MCF 10A (cell line): ENCODE data around the gene ADPRH. TPM values are rescaled to one million over a fixed set of nuclear protein-coding genes. Genes with fewer than 3 reads are reported as not detected.
"Not testable (repeated sequence)": the region's sequence is repeated elsewhere in the genome, so short reads cannot be mapped to it uniquely, and the experiment has no call there.

Experiments
- BruUV-seq: library from RNA; stranded (reverse); fragments of 400-500 nt; replicated peaks from 2 replicates; lab custom pipeline; 2021; lab: Mats Ljungman, UMichigan
- CTCF ChIA-PET: fragments of 300-600 bp; sonication (Branson Sonifier 250); formaldehyde crosslinking; extraction: SDS; loops from one replicate; lab custom pipeline; 2021; ENCODE audit warnings: antibody characterized with exemption, inconsistent platforms; lab: Yijun Ruan, JAX
- POLR2A ChIA-PET: fragments of 300-600, 350-650 bp; sonication (Branson Sonifier 250); formaldehyde crosslinking; extraction: SDS; loops from one replicate; lab custom pipeline; 2020; ENCODE audit warnings: antibody characterized with exemption, inconsistent platforms; lab: Yijun Ruan, JAX
- DNase-seq: peaks from one replicate; pipeline ENCODE4 v3.0.0-alpha.2; 2018; ENCODE audit not compliant: unreplicated experiment
- H3K27ac Mint-ChIP-seq: one replicate; pipeline ENCODE4 v1.8.0; 2022; ENCODE audit warnings: mild to moderate bottlenecking, low read depth, mixed read lengths; ENCODE audit not compliant: unreplicated experiment
- H3K27me3 Mint-ChIP-seq: one replicate; pipeline ENCODE4 v1.8.0; 2022; ENCODE audit warnings: mixed read lengths; ENCODE audit not compliant: insufficient read depth, unreplicated experiment
- H3K36me3 Mint-ChIP-seq: one replicate; pipeline ENCODE4 v1.8.0; 2022; ENCODE audit warnings: mild to moderate bottlenecking, moderate library complexity, mixed read lengths; ENCODE audit not compliant: insufficient read depth, unreplicated experiment
- H3K4me1 Mint-ChIP-seq: one replicate; pipeline ENCODE4 v1.8.0; 2022; ENCODE audit warnings: mixed read lengths; ENCODE audit not compliant: insufficient read depth, unreplicated experiment
- H3K4me3 Mint-ChIP-seq: one replicate; pipeline ENCODE4 v1.8.0; 2022; ENCODE audit warnings: mild to moderate bottlenecking, moderate library complexity, mixed read lengths; ENCODE audit not compliant: unreplicated experiment
- H3K9me3 Mint-ChIP-seq: one replicate; pipeline ENCODE4 v1.8.0; 2022; ENCODE audit warnings: mixed read lengths; ENCODE audit not compliant: unreplicated experiment
- intact Hi-C: fragments of 100-400 bp; cut with micrococcal nuclease; formaldehyde crosslinking; loops from 2 replicates; pipeline ENCODE4 v1.14.1; 2022
- total RNA-seq: library from RNA; stranded (reverse); gene quantifications from 2 replicates; pipeline ENCODE4 v1.2.3, GENCODE V29; 2022
- TF ChIP-seq, protein P1 (sequence below): fragments of 200-600 bp; IDR thresholded peaks from one replicate; pipeline ENCODE4 v1.8.0; 2022; ENCODE audit warnings: antibody characterized with exemption, mild to moderate bottlenecking; ENCODE audit not compliant: unreplicated experiment

ADPRH gene
- total RNA-seq, 1 experiment from 2014 or later, result not detected

DNA sequence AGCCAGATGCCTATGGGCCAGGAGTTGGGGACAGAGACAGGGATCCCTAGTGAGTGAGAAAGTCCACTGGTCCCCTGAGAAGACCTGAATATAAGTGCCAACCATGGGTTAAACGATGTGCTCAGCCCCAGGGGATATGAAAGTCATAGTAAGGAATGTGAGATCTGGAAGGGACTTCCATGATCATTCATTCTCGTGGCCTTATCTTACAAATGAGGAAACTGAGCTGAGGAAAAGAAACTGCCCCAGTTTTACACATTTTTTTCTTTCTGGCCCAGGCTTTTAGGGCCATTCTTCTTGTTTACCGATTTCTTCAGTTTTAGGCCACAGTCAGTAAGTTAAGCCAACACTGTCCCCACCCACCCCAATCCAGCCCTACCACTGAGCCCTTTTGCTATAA lies 31.0 kb upstream of the ADPRH start:
- intact Hi-C loops, result no loop called here
- H3K27ac Mint-ChIP-seq, result no peak overlapping the region
- ChIA-PET POLR2A (no interaction called here), CTCF (no interaction called here)
- no peaks in the 10 kb centered on the region for H3K36me3 Mint-ChIP-seq
- no peak for DNase-seq
- TF ChIP-seq, protein P1, sequence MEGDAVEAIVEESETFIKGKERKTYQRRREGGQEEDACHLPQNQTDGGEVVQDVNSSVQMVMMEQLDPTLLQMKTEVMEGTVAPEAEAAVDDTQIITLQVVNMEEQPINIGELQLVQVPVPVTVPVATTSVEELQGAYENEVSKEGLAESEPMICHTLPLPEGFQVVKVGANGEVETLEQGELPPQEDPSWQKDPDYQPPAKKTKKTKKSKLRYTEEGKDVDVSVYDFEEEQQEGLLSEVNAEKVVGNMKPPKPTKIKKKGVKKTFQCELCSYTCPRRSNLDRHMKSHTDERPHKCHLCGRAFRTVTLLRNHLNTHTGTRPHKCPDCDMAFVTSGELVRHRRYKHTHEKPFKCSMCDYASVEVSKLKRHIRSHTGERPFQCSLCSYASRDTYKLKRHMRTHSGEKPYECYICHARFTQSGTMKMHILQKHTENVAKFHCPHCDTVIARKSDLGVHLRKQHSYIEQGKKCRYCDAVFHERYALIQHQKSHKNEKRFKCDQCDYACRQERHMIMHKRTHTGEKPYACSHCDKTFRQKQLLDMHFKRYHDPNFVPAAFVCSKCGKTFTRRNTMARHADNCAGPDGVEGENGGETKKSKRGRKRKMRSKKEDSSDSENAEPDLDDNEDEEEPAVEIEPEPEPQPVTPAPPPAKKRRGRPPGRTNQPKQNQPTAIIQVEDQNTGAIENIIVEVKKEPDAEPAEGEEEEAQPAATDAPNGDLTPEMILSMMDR, result no peak
- BruUV-seq, result no TSS peak
- H3K4me3 Mint-ChIP-seq, result no peak overlapping the region
- no peaks in the 10 kb centered on the region for H3K27me3 Mint-ChIP-seq
- H3K4me1 Mint-ChIP-seq, result no peaks in the 10 kb centered on the region
- H3K9me3 Mint-ChIP-seq, result no peaks in the 10 kb centered on the region

DNA sequence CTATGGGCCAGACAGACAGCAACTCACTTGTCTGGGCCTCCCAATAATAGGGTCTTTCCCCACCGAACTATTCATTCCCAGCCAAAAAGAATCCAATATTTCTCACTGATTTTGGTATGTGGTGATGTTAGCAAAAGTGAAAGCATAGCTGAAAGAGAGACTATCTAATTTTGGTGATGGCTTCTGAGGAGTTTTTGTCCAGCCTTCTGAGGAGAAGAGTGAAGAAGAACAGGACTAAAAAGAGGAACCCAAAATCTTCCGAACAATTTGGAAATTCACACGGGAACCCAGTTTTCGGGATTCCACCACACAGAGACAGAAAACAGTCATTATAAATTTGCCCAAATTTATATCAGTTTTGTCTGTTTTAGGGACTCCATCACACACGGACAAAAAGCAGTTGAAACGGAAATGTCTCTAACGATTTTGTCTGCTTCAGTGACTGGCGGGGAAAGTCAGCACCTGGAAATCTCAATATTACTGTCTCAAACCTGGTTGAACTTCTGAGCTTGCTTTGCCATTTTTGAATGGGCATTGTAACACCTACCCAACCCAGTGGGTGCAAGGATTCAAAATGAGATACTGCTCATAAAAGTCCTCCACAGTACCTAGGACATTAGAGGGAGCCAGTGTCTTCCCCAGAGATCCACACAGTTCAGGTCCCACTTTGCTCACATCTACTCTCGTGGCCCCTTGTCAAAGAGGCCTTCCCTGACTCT lies 28.9 kb upstream of the ADPRH start:
- Mint-ChIP-seq H3K9me3 (no peaks in the 10 kb centered on the region), H3K27ac (no peak overlapping the region), H3K4me3 (no peak overlapping the region), H3K36me3 (no peaks in the 10 kb centered on the region), H3K4me1 (no peaks in the 10 kb centered on the region), H3K27me3 (no peaks in the 10 kb centered on the region)
- TF ChIP-seq, protein P1, result no peak
- POLR2A ChIA-PET, result no interaction called here
- no TSS peak for BruUV-seq
- CTCF ChIA-PET, result interaction anchor here (0.7 to 1.4 kb wide), 2 partner anchors 10 to 111 kb away, joined by 3 to 4 read pairs; no protein-coding TSS in a partner anchor
- intact Hi-C loops, result no loop called here
- no peak for DNase-seq

DNA sequence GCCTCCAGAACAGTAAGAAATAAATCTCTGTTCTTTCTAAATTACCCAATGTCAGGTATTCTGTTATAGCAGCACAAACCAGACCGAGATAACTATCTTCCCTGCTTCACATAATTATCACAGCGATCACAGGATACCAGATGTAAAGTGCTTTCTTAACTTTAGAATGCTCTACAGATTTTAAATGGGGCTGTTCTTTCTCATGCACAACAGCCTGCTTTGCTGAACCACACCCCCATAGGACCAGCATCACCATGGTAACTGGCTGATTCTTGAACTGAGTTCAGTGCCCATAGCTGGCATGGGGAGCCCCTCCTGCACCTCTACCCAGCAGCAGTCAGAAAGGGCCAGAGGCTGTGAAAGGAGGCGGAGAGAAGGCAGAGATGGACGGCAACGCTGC lies 27.7 kb upstream of the ADPRH start:
- H3K9me3 Mint-ChIP-seq, result no peaks in the 10 kb centered on the region
- no peak for DNase-seq
- H3K27ac Mint-ChIP-seq, result no peak overlapping the region
- ChIA-PET POLR2A (no interaction called here), CTCF (no interaction called here)
- H3K4me1 Mint-ChIP-seq, result no peaks in the 10 kb centered on the region
- intact Hi-C loops, result no loop called here
- H3K27me3 Mint-ChIP-seq, result no peaks in the 10 kb centered on the region
- H3K4me3 Mint-ChIP-seq, result no peak overlapping the region
- TF ChIP-seq, protein P1, result no peak
- no TSS peak for BruUV-seq
- no peaks in the 10 kb centered on the region for H3K36me3 Mint-ChIP-seq

DNA sequence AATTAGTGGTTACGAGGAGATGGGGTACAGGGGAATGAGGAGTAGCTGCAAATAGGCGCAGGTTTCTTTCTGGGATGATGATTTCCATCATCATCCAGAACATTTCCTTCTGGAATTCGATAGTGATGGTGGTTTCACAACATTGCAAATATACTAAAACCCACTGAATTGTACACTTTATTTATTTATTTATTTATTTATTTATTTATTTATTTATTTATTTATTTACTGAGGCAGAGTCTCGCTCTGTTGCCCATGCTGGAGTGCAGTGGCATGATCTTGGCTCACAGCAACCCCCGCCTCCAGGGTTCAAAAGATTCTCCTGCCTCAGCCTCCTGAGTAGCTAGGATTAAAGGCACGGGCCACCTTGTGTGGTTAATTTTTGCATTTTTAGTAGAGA lies 26.4 kb upstream of the ADPRH start:
- H3K4me3 Mint-ChIP-seq, H3K27me3 Mint-ChIP-seq, DNase-seq, intact Hi-C loops, BruUV-seq, H3K36me3 Mint-ChIP-seq, H3K9me3 Mint-ChIP-seq, POLR2A ChIA-PET, H3K4me1 Mint-ChIP-seq, H3K27ac Mint-ChIP-seq: not testable (repeated sequence)
- CTCF ChIA-PET, result interaction anchor here (1.2 kb wide), 1 partner anchor 11 kb away, joined by 5 read pairs; no protein-coding TSS in a partner anchor
